HG03060 (cell line): Measurements from ENCODE around the gene MIPEP.
"Not testable (repeated sequence)": the region's sequence is repeated elsewhere in the genome, so short reads cannot be mapped to it uniquely, and the experiment has no call there.

Experiments
- ATAC-seq: cut with Tn5 transposase; IDR thresholded peaks from one replicate; pipeline ENCODE4 v1.9.1; 2021; ENCODE audit warnings: low read depth, moderate number of reproducible peaks; ENCODE audit not compliant: unreplicated experiment

MIPEP gene

DNA sequence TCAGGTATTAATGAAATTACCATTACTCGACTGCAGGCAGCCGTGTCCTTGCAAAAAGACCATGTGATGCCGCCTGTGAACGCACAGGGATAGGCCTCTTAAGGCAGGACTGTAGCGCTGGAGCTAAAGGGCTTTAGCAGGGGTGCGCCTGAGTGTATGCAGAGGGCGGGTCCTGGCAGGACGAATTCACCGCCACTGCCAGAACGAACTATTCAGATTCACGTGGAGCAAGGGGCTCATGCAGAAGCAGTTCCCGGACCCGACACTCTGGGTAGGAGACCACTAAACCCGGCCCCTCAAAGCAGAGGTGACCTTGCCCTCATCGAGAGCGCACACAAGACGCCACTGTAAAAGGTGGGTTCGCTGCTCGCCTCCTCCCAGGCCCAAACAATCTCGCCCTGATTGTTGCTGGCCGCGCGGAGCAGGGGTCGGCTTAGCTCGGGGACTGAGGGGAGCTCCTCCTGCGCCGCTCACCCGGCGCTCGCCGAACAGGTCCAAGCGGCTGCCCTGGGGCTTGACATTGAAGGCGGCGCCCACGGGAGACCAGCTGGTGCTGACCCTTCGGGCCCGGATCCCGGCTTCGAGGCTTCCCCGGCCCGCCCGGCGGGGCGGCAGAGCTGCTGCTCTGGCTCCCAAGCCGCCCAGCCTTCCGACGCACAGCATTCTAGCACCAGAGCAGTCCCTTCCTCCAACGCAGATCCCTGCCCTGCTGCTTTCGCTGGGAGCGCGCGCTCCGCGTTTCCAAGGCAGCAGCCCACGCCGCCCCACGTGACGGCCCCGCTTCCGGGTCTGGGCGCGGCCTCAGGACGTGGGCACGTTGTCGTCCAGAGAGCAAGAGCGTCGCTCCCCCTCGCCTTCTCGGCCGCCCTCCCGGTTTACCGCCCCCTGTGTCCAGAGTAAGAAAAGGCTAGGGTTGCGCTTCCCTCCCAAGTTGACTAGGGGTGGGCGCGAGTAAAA is at the start of gene MIPEP:
TSS of gene MIPEP (minus strand) at position 743 of the 957 bp plus-strand sequence. CDS start at position 663, 80 bp downstream.
- ATAC-seq = peak; percentile 76

- ATAC-seq = no peak
These were observed 45.3 kb upstream of the MIPEP start for GRCh38 chr13:23934520-23934919.

- no peak for ATAC-seq
These were observed 39.8 kb upstream of the MIPEP start for GRCh38 chr13:23928985-23929384.

DNA sequence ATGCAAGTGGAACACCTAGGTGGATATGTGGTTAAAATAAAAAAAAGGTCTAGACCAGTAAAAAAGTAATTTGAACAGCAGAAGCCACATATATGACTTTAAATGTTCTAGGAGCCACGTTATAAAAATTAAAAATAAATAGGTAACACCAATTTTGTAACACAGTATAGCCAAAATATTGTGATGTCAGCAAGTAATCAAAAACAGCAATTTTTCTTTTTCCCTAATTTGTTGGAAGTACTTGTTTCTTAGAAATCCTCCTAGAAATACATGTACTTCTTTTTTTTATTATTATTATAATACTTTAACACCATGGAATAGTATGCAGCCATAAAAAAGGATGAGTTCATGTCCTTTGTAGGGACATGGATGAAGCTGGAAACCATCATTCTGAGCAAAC is 33.8 kb upstream of the MIPEP start:
- no peak for ATAC-seq

DNA sequence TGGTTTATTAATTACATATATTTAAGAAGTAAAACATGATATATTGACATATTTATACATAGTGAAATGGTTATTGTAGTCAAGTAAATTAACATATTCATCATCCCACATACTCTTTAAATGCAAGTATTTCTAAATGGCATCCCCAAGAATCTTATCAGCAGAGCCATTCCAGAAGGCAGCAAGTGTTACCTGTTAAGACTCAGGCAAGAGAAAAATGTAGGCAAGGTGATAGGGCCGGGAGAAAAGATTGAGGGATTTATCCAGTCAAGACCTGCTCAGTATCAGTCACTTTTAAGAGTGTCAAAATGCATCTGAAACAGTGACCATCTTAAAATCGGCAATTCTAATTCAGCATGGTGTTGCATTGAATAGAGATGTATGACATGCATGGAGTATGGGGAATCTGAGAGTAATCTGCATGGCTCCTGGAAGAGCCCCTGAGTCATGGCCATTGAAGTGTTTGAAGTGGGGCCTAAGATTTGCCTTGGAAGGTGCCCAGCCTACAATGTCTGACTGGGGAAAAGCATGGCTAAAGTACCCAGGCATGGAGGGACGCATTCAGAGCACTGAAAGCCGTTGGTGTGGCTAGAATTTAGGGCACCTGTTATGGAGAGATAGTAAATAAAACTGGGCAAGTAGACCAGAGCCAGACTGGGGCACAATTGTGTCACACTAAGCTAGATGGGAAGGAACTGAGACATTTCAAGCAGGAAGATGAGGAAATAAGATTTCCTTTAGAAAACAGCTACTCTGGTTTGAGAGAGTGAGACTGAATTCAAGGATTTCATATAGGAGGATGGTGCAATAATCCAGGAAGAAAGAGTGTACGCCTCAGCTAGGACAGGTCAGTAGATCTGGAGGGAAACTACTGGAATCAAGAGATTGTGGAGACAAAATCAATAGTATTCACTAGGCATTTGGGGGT is 33.1 kb upstream of the MIPEP start:
- no peak for ATAC-seq

DNA sequence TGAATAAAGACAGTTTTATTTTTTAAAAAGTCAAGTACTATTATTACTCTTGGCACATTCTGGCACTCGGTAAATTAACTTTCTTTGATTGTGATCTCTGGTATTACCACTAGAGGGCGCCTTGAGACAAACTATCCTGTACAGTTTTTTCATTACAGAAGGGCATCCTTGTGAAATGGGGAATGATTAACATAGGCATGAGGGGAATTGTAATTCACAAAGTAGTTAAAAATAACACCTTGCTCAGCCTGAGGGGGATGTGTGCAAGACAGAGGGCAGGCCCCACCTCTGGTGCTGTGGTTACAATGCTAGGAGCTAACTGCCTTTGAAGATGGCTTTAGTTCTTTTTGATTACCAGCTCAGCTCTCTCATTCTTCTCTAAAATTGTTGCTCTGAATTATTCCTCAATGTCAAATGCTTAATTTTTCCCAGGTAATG is 32.3 kb upstream of the MIPEP start:
- ATAC-seq = no peak

- no peak for ATAC-seq
These were observed 29.8 kb upstream of the MIPEP start for GRCh38 chr13:23919006-23919405.

DNA sequence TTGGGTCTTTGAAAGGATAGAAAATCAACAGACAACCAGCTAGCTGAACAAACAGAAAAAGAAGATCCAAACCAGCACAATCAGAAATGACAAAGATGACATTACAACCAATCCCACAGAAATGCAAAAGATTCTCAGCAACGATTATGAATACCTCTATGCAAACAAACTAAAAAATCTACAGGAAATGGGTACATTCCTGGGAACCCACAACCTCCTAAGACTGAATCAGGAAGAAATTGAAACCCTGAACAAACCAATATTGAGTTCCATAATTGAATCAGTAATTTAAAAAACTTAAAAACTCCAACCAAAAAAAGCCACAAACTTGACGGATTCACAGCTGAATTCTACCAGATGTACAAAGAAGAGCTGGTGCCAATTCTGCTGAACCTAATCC is 29.0 kb upstream of the MIPEP start:
- no peak for ATAC-seq

DNA sequence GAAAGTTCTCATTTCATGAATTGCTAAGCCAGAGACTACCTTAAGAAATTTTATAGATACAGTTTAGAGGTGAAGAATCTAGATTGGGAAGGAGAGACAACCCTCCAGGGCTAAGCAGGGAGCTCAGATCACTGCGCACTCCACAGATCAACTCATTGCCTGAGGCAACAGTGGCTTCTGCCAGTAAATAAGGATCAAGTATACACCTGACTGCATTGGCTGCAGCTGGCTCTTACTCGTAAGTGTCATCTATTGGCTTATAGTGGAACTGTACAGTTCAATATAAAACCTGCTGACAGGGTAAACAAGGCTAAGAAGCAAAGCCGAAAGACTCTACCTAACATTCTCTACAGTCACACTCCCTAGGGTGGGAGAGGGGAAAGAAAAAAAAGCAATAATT is 26.1 kb upstream of the MIPEP start:
- ATAC-seq = no peak

DNA sequence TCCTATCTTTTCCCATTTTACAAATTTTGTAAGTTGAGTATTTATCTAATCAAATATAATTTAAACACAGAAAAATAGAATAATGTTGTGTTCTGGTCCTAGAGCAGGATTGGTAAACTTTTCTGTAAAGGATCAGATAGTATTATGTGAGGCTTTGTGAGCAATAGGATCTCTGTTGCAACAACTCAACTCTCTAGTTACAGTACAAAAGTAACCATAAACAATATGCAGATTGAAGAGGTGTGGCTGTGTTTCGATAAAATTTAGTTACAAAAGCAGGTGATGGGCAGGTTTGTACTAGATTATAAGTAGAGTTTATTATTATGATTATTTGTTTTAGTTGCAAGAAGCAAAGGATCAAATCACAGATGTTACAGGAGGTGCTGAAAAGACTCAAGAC is 23.3 kb upstream of the MIPEP start:
- ATAC-seq = no peak

- no peak for ATAC-seq
These were observed 20.4 kb upstream of the MIPEP start for GRCh38 chr13:23909606-23910005.

GRCh38 chr13:23905766-23906165 is 16.6 kb upstream of the MIPEP start:
- ATAC-seq = no peak

DNA sequence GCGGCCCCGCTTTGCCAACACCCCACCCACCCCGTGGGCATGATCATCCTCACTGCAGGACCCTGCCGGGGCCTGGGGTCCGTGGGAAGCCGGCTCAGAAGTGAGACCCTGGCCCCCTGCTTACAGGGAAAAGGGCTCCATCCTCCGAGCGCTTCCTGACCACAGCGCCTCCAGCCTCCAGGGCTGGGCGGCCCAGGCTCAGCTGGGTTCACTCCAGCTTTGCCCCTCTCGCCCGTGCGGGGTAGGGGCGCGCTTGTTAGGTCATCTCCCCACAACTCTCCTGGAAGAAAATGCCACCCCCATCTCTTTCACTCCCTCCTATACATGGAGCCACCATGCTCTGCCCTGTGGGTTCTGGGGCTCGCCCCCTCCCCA is 14.7 kb upstream of the MIPEP start:
- no peak for ATAC-seq

- no peak for ATAC-seq
These were observed 14.0 kb upstream of the MIPEP start for GRCh38 chr13:23902975-23903905.

DNA sequence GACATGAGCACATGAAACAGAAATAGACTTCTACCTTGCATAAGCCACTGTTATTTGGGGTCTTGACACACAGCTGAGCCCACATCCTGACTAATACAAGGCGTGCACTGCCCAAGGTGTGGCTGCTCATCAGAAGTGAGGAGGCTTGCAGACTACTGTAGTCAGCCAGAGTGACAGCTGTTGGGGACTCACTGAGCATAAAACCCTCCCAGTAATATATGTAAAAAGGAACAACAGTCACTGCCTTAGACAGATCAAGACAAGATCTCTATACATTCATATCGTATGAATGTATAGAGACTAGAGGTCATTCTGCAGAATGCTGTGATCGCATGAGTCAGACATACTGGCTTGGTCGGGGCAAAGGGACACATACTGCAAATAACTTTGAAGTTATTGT is 12.2 kb upstream of the MIPEP start:
- no peak for ATAC-seq

DNA sequence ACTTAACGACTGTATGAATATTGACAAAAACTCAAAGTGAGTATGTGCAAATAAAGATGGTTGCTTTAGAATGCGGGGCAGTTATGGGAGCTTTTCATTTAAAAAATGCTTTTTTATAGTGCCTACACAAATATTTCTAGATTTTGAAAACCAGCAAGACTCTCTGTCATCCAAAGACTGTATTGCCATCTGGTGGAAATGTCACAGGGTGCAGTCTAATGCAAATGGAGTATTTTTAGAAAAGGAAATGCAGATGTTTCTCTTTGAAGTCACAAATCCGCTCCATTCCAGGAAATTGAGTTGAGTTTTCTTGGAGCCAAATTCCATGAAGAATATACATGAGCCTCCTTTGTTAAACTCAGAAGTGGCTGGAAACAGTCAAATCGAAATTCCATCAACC is 10.4 kb upstream of the MIPEP start:
- no peak for ATAC-seq

DNA sequence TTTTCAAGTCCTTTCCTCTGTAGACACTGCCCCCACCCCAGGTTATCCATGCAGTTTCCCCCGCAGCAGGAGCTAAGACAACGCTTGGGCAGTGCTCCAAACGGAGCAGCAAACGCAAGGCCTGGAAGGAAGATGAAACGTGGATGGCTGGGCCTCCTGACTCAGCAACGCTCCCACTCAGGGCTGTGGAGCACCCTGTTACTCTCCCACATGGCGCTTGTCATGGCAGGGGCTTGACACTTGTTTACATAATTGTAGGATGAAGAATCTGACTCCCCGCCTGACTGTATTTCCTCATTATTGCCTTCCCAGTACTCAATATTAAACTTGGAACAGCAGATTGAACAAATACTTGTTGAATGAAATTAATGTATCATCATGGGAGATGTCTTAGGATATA is 8.9 kb upstream of the MIPEP start:
- ATAC-seq = no peak

GRCh38 chr13:23897452-23897919 is 8.3 kb upstream of the MIPEP start, which contains the start of gene C1QTNF9B:
Gene C1QTNF9B, minus strand, starts transcription at chr13:23897502.
- ATAC-seq = not testable (repeated sequence)

DNA sequence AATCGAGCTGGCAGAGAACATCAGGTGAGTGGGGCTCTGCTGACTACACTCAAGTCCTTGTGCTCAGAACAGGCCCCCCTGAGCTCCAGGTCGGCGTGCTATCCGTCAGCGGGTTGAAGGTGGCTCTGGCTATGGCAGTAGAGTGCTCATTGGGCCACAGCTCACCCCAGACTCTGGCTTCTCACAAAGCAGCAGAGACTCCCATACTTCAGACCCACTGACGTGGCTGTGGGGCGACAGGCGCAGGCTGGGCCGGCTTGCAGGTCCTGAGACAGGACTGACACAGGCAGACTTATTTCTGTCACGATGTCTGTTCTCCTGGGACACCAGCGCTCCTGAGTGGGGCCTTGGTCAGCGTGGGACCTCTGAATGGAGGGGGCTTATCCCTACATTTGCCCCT is 5.5 kb upstream of the MIPEP start:
- ATAC-seq = not testable (repeated sequence)

DNA sequence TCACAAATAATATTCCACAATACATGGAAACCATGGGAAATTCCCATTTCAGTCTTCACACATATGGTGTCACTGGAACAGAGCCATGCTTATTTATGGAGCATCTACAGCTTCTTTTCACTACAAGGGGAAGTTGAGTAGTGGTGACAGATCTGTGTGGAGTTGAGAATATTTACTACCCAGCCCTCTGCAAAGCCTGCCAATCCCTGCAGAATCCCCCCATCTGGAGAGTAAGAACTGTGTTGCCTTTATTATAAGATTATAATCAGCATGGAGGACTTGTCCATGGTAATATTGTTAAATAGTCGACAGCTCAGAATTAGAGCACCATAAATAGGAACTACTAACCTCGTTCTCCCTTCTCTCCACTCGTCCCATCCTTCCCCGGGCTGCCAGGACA is 4.6 kb upstream of the MIPEP start:
- not testable (repeated sequence) for ATAC-seq
